HG03159 (cell line): Measurements from ENCODE around the gene MIF.

Experiments used
- ATAC-seq: cut with Tn5 transposase; IDR thresholded peaks from one replicate; pipeline ENCODE4 v1.9.1; 2021; ENCODE audit warnings: mild to moderate bottlenecking, moderate library complexity; ENCODE audit not compliant: unreplicated experiment

MIF gene

DNA sequence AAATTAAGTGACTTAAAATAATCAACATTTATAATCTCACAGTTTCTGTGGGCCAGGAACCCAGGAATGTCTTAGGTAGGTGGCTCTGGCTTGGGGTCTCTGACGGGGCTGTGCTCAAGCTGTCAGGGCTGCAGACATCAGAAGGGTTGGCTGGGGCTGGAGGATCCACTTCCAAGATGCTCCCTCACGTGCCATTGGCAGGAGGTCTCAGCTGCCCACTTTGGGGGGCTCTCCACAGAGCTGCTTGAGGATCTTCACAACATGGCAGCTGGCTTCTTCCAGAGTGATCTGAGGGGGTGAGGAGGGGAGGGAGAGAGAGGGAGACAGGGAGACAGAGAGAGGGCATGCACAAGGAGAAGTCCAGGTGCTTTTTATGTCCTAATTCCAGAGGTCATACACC lies 18.4 kb upstream of the MIF start:
- no peak for ATAC-seq

GRCh38 chr22:23877566-23877965 lies 16.6 kb upstream of the MIF start:
- ATAC-seq: no peak

GRCh38 chr22:23878219-23878618 lies 16.0 kb upstream of the MIF start:
- no peak for ATAC-seq

- ATAC-seq: no peak
These were observed 11.8 kb upstream of the MIF start for GRCh38 chr22:23882370-23882769.

DNA sequence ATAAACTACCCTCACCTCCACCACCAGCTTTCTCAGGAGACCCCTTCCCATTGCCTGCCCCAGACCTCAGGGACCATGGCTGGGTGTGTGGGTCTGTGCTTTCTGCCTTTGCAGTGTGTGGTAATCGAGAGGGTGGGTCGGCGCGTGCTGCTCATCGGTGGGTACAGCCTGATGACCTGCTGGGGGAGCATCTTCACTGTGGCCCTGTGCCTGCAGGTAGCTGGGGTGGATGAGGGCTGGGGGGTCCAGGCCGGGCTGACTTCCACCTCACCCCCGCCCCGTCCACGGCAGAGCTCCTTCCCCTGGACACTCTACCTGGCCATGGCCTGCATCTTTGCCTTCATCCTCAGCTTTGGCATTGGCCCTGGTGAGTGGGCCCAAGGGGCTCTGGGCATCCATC lies 10.5 kb upstream of the MIF start:
- ATAC-seq: no peak

DNA sequence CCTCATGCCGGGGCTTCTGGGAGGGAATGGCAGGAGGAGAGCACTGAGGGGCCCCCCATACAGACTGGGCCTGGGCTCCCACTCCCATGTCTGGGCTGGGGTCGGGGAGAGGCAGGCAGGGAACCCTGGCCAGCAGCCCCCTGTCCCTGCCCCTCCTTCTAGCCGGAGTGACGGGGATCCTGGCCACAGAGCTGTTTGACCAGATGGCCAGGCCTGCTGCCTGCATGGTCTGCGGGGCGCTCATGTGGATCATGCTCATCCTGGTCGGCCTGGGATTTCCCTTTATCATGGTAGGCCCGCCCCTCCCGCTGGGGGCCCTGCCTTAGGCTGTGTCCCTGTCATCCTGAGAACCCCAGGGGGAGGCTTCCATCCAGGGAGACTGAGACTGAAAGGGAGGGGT lies 10.0 kb upstream of the MIF start:
- no peak for ATAC-seq

GRCh38 chr22:23888615-23889401 lies 5.4 kb upstream of the MIF start:
- ATAC-seq: no peak

DNA sequence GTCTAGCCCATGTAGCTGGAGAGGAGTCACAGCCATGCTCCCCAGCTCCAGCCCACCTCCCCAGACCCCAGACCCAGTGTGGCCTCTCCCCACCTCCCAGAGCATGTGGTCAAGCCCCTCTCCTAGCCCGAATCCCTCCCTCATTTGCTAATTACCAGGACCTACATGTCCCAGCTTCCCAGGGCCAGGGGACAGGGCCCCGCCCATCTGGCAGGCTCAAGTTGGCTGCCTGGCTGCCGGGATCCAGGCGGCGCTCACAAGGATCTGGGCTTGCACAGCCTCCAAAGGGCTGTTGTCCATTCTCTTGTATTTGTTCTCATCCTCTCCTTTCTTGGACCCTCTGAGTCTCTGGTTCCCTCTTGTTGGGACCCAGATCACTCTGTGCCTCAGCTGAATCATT lies 4.6 kb upstream of the MIF start:
- ATAC-seq: no peak

DNA sequence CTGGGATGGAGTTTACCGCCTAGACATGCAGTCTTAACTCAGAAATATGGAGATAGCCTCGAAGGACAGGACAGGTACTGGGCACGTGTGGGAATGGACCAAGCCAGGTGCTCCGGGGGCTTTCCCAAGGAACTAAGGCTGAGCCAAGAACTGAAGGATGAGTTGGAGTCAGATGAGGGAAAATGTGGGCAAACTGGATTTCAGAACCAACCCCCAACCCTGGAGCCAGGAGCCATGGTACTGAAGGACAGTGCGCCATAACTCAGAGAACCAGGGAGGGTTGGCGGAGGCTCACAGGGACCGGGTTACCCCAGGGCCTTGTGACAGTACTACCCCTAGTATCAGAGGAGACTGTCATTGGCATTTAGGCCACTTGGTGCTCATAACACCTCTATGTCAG lies 2.5 kb upstream of the MIF start:
- ATAC-seq: no peak

DNA sequence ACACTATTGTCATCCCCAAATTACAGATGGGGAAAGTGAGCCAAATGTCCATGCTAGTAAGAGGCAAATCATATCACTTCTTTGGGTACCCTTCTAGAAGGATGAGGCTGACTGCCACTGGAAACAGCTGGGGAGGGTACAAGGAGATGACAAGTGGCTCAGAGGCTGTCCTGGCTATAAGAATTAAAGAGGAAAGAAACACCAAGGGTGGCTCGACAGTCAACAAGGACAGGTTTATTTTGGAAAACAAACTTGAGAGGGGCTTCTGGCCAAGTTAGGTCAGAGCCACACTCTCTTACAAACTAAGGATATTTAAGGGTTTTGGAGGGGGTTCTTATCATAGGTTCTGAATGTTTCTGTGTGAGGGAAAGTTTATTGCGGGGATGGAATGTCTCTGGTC lies 2.1 kb upstream of the MIF start:
- ATAC-seq: no peak

GRCh38 chr22:23892706-23893105 lies 1.5 kb upstream of the MIF start:
- ATAC-seq: no peak

- no peak for ATAC-seq
These were observed 850 bp upstream of the MIF start for GRCh38 chr22:23893121-23893944.

GRCh38 chr22:23894710-23895598 lies 771 bp downstream of the MIF start:
- peak; percentile 32 for ATAC-seq

GRCh38 chr22:23895599-23896144 lies 1.5 kb downstream of the MIF start:
- no peak for ATAC-seq

DNA sequence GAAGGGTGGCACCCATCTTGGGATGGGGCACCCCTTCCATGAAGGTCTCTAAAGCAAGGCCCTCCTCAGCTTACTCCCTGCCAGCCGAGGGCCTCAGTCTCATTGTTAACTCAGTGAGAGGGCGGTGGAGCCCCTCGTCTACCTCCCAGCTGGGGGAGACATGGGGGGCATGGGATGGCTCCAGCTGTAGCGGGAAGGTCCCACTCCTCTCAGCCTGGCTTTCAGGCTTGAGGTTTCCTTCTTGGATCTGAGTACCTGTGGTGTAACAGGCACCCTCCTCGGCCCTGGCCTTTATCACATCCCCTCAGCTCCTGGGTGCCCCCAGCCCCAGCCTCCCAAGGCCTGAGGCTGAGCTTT lies 2.0 kb downstream of the MIF start:
- ATAC-seq: no peak

DNA sequence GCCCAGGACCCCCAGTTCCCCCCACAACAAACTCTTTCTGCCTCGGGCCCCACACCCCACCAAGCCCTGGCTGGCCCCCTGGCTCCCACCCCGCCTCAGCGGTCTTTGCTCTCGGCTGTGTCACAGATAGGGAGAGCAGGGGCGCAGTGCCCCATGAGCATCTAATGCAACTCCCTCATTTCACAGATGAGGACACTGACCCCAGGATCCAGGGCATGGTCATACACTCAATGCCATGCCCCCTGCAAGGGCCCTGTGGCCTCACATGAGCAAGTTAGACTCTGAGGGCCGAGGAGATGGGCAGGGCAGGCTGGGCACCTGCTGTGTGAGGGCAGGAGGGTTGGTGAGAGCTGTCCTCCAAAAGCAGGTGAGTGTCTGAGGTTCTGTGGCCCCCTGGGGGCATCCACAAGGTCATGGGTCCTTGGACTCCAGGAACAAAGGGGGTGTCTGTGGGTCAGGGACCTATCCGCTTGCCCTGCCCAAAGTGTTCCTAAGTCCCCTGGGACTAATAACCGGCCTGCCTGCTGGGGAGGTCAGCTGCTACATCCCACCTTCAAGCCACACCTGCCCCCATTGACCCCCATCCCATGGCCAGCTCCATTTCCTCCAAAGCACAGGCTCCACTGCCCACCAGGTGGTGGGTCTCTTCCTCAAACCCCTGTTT lies 2.5 kb downstream of the MIF start:
- ATAC-seq: no peak

- ATAC-seq: no peak
These were observed 3.1 kb downstream of the MIF start for GRCh38 chr22:23897320-23897719.

GRCh38 chr22:23898006-23898974 lies 4.1 kb downstream of the MIF start:
- ATAC-seq: no peak

DNA sequence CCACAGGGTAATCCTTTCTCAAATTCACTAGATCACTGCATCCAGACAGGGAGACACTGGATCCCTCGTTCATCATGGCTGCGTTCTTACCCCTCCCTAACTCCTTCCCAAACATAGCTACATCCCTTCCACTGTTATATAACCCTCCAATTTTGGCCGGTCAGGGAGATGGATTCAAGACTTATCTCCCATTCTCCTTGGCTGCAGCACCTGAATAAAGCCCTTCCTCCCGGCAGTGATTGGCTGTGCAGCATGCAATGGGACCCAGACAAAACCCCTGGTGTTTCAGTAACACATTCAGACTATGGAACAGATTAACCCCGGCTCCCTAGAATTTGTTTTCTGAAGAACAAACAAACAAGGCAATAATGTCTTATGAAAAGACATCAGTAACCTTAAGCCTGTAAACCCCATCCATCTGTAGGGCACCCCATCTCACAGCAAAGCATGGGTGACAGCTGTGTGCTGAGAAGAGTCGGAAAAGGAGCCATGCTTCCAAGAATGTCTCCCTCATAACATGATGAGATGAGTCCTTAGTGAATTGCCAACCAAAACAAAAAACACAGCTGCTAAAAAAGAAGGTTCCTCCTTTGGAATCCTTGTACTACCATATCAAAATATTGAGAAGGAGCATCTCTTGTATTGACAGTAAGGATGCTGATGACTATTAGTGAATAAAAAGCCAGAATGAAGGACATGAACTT lies 5.0 kb downstream of the MIF start:
- no peak for ATAC-seq
